HG02623 (cell line): ENCODE results near the gene HSPA5.
"Not testable (repeated sequence)": the region's sequence is repeated elsewhere in the genome, so short reads cannot be mapped to it uniquely, and the experiment has no call there.

ENCODE experiments used
- ATAC-seq: cut with Tn5 transposase; IDR thresholded peaks from one replicate; pipeline ENCODE4 v1.9.1; 2021; ENCODE audit warnings: moderate library complexity; ENCODE audit not compliant: unreplicated experiment

HSPA5 gene

GRCh38 chr9:125241000-125241862, at the start of gene HSPA5:
Gene HSPA5, minus strand, starts transcription at chr9:125241343. Its CDS starts 217 bp downstream, at chr9:125241126.
- ATAC-seq: peak; percentile 92

DNA sequence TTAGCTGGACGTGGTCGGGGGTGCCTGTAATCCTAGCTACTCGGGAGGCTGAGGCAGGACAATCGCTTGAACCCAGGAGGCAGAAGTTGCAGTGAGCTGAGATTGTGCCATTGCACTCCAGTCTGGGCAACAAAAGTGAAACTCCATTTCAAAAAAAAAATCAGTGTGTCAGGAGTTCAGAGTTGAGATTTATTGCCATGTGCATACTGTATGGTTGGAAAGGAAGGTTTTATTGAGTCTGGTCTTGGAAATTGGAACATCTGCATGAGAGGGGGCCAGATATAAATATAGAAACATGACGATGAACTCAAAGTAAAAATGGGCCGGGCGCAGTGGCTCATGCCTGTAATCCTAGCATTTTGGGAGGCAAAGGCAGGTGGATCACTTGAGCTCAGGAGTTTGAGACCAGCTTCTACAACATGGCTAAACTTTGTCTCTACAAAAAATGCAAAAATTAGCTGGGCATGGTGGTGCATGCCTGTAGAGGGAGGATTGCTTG, 45.8 kb upstream of the HSPA5 start:
- ATAC-seq: not testable (repeated sequence)

DNA sequence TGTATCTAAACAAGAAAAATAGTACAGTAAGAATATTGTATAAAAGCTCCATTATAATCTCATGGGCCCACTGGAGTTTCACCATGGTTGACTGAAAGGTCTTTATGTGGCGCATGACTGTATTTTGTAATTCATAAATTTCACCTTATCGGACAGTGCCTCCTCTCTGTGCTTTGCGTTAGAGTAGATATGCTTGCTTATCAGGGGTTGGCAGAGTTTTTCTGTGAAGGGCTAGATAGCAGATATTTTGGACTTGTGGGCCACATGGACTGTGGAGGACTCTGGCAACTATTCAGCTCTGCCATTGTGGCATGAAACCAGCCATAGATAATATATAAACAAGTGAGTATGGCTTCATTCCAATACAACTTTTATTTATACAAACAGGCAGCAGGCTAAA, 43.7 kb upstream of the HSPA5 start:
- ATAC-seq: no peak

DNA sequence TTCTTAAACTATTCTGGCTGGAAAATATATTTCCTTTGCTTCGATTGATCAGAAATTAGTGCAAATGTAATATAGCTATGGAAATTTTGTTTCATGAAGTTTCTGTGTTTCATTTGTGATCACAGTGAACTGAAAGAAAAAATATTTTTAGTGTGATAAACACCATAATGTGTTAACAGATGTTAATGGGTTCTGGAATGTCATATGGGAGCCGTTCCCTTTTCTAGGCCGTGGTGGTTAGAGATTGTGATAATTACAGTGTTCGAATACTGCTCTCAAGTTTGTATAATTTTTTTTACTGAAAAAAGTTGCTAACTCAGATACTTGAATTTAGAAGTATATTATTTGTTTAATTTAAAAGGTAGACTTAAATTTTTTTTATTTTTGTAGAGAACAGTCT, 39.8 kb upstream of the HSPA5 start:
- ATAC-seq: no peak

DNA sequence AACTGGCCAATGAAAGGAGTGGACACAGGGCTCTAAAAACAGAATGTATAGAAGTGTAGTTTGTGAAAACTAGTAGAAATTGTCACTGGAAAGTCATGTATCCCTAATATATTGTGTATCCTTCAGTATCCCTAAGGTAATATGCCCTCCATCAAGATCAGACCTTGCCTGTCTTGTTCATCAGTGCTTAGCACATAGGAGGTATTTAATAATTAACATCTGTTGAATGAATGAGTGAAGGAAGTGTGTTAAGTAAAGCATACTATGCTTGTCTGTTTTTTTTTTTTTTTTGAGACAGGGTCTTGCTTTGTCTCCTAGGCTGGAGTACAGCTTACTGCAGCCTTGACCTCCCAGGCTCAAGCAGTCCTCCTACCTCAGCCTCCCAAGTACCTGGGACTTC, 36.3 kb upstream of the HSPA5 start:
- ATAC-seq: no peak

DNA sequence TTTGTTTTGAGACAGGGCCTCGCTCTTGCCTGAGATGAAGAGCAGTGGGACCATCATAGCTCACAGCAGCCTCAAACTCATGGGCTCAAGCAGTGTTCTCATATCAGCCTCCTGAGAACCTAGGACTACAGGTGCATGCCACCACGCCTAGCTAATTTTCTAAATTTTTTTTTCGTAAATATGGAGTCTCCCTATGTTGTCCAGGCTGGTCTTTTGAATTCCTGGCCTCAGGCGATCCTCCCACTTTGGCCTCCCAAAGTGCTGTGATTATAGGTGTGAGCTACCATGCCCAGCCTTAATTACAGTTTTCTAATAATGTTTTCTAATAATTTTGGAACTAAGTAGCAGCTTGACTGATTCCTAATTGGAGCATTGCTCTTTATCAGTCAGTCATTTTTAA, 35.6 kb upstream of the HSPA5 start:
- ATAC-seq: no peak

- ATAC-seq: no peak
Measured at GRCh38 chr9:125272697-125273096, 31.6 kb upstream of the HSPA5 start.

DNA sequence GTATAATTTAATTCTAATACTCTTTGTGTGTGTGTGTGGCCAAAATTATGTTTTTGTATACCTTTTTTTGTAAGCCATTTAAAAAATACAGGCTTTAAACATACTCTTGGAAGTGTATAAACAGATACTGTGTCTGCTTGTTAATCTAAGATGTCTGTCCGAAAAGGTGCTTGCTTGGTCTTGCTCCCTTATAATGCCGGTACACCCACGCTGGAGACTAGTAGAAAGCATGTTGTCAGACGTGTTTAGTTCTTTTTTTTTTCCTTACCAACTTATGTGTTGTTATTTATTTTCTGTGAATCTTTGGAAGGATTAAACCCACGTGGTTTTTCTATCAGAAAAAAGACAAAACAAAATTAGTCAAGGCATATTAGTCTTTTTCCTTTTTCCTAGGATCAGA, 29.9 kb upstream of the HSPA5 start:
- no peak for ATAC-seq

DNA sequence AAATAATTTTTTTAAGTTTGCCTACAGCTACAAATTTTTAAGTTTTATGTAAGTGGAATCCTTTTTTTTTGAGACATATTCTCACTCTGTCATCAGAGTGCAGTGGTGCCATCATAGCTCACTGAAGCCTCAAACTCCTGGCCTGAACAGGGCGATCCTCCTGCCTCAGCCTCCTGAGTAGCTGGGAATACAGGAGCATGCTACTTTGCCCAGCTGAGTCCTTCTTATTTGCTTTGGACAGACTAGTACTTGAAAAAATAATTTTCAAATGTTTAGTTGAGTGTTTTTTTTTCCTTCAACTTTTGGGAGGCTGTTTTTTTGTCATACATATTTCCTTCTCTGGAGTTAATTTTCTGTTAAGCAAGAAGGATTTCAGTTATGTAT, 27.9 kb upstream of the HSPA5 start:
- ATAC-seq: no peak

GRCh38 chr9:125268394-125269013, 27.4 kb upstream of the HSPA5 start:
- ATAC-seq: no peak

GRCh38 chr9:125264068-125264467, 22.9 kb upstream of the HSPA5 start:
- ATAC-seq: not testable (repeated sequence)

- no peak for ATAC-seq
Measured at GRCh38 chr9:125262294-125262991, 21.3 kb upstream of the HSPA5 start.

- peak; percentile 89 for ATAC-seq
Measured at GRCh38 chr9:125261501-125262293, 20.6 kb upstream of the HSPA5 start, which contains the start of gene GAPVD1. Gene GAPVD1, plus strand, starts transcription at chr9:125261826. Its CDS starts 37,096 bp downstream, at chr9:125298922.

GRCh38 chr9:125260561-125260960, 19.4 kb upstream of the HSPA5 start:
- ATAC-seq: no peak

- ATAC-seq: no peak
Measured at GRCh38 chr9:125258832-125259534, 17.8 kb upstream of the HSPA5 start.

DNA sequence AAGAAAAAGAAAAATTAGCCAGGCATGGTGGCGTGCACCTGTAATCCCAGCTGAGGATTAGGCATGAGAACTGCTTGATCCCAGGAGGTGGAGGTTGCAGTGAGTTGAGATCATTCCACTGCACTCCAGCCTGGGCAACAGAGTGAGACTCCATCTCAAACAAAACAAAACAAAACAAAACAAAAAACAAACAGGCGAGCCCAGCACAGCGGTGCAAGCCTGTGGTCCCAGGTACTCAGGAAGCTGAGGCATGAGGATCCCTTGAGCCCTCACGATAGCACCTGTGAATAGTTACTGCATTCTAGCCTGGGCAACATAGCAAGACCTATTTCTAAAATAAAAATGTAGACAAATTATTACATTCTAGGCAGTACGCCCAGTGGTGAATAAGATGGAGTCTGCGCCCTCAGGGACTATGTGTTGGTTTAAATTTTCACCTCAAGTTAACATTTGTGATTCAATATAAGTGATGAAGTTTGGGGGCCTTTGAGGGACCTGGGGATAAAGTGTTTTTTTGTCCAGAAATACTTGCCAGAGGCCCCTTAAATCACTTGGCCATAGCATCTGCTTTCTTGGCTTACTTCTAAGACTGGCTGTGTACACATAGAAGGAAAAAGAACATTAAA, 17.1 kb upstream of the HSPA5 start:
- ATAC-seq: no peak

DNA sequence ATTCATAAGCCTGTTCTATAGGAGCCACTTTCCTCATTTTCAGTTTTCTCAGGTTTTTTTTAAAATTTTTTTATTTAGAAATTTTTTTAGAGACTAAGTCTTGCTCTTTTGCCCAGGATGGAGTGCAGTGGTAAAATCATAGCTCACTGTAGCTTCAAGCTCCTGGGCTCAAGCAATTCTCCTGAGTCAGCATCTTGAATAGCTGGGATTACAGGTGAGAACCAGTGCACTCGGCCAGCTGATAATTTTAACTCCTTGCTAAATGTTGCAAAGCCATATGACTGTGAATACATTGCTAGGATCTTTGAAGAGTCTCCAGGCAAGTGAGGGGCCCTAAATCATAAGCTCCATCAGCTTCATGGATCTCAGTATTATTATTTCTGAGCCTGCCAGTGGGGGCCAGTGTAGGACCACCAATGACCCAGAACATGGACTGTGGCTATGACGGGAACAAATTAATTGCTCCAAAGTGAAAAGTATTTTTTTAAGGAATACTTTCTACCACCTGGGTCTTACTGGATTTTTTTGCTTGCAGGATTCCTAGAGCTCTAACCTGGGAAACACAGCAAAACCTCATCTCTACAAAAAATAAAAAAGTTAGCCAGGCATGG, 14.7 kb upstream of the HSPA5 start:
- no peak for ATAC-seq

DNA sequence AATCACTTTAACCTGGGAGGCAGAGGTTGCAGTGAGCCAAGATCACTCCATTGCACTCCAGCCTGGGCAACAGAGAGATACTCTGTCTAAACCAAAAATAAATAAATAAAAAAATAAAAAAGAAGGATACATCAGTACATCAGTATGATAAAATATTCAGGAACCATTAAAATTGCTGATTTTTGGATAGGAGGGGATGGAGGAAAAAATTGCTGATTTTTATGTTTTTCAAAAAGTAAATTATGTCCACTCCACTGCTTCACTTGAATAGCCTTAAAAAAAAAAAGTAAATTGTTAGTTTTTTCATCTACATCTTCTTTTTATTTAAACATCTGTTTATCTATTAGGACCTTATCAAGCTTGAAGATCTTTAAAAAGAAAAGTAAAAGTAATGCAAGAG, 13.1 kb upstream of the HSPA5 start:
- no peak for ATAC-seq

DNA sequence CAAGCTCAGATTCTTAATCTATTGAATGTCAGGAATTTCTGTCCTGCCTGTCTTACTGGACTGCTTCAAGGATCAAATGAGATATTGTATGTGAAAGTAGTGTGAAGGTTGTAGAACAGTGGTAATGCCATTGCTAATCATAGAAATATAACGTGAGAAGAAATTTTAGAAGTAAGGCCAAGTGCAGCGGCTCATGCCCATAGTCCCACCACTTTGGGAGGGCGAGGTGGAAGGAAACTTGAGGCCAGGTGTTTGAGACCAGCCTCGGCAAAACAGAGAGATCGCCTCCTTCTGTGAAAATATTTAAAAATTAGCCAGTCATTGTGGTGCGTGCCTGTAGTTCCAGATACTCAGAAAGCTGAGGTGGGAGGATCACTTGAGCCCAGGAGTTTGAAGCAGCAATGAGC, 5.1 kb upstream of the HSPA5 start:
- no peak for ATAC-seq
